Kidney (tissue), 14 donors: ENCODE measurements around the gene POLR3B. TPM values are rescaled to one million over a fixed set of nuclear protein-coding genes. Genes with fewer than 3 reads are reported as not detected.

Source experiments
- DNase-seq, 5 donors: peaks; one replicate each; pipeline ENCODE4 v3.0.0-alpha.2; 2013 to 2020
- FAIRE-seq: peaks from 2 replicates; lab custom pipeline; 2012; peaks lifted over from hg19 to GRCh38; lab: Jason Lieb, UNC
- H3K27ac ChIP-seq, 2 donors: one replicate each; pipeline ENCODE4 v1.7.0; 2013; ENCODE audit warnings: low read depth in 2 of 2, low read length in 2 of 2, inconsistent platforms in 1 of 2
- H3K27me3 ChIP-seq: one replicate; pipeline ENCODE4 v1.7.1; 2013; ENCODE audit warnings: low read length, inconsistent platforms; ENCODE audit not compliant: control insufficient read depth, insufficient read depth
- H3K36me3 ChIP-seq, 3 donors: one replicate each; pipeline versions ENCODE4 v1.7.0 to v1.7.1; 2013; ENCODE audit warnings: low read length in 3 of 3, control low read depth in 1 of 3, inconsistent platforms in 1 of 3; ENCODE audit not compliant: insufficient read depth in 3 of 3, control insufficient read depth in 2 of 3
- H3K4me1 ChIP-seq, 3 donors: one replicate each; pipeline versions ENCODE4 v1.7.0 to v1.7.1; 2013; ENCODE audit warnings: low read length in 3 of 3, inconsistent platforms in 1 of 3, low read depth in 1 of 3; ENCODE audit not compliant: control insufficient read depth in 2 of 3, insufficient read depth in 2 of 3
- H3K4me3 ChIP-seq, 3 donors: one replicate each; pipeline versions ENCODE4 v1.7.0 to v1.8.1; 2013; ENCODE audit warnings: low read length in 3 of 3, control low read depth in 1 of 3, inconsistent platforms in 1 of 3
- H3K9ac ChIP-seq, 3 donors: one replicate each; pipeline versions ENCODE4 v1.7.0 to v1.7.1; 2013; ENCODE audit warnings: low read length in 3 of 3, control low read depth in 1 of 3, inconsistent platforms in 1 of 3
- H3K9me3 ChIP-seq, 3 donors: one replicate each; pipeline versions ENCODE4 v1.7.0 to v1.7.1; 2013; ENCODE audit warnings: low read length in 3 of 3, control low read depth in 1 of 3, inconsistent platforms in 1 of 3; ENCODE audit not compliant: control insufficient read depth in 2 of 3, insufficient read depth in 1 of 3
- intact Hi-C: fragments of 100-400 bp; cut with DNase I; formaldehyde crosslinking; loops from one replicate; pipeline ENCODE4 v1.11.1; 2022
- polyA plus RNA-seq: library from polyadenylated mRNA; stranded (reverse); fragments of 350-450 nt; fragmentation: Illumina TruSeq; extraction: RNeasy Lipid Tissue Mini Kit (QIAGEN cat#74804); gene quantifications from one replicate; pipeline ENCODE4 v1.2.3, GENCODE V29; 2014; ENCODE audit warnings: low read depth, low replicate concordance; ENCODE audit not compliant: insufficient read depth
- total RNA-seq: library from RNA; stranded (reverse); fragmentation: NEBNext Ultra II Directional; extraction: Animal tissue kit (Norgen Biotek cat#: 25700); gene quantifications from one replicate; pipeline ENCODE4 v1.2.1, GENCODE V29; 2021
- TF ChIP-seq, protein P1 (sequence below): IDR thresholded peaks from 3 replicates; pipeline ENCODE4 v1.5.1; 2012; ENCODE audit warnings: mild to moderate bottlenecking, moderate library complexity, borderline replicate concordance; ENCODE audit not compliant: insufficient read depth; ENCODE audit errors: extremely low read depth
- donor health status: control.
- donor health status: control.
- donor health status: control.
- donor health status: control.
- donor health status: control.
- donor health status: DM: yes; HTN: yes; CAD: no.
- donor health status: Normal renal cell carcinoma (clear cell type).

POLR3B gene
- total and polyA plus RNA-seq, 2 donors from 2014 or later = 5.2 to 9.7 TPM

DNA sequence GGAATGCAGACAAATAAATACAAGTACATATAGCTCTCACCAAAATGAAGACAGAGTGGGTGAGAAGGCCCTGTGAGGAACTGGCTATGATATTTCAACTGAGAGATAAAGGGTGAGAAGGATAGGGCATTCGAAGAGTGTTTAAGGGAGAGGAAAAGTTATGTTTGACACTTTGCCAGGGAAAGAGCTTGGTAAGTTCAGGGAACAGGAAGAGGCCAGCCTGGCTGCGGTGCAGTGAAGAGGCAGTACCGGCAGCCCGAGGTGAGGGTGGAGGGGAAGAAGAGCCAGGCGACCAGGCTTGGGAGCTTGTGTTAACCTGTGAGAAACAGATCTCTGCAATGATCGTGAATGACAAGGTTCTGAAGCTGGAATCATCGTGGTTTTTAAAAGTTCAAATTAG, 140.5 kb downstream of the POLR3B start:
- no peak for FAIRE-seq
- Histone ChIP-seq H3K4me3 (no peak overlapping the region), H3K36me3 (peaks cover 0 to 16% (median 4%) of the 10 kb centered on the region in 3 donors), H3K9me3 (no peaks in the 10 kb centered on the region), H3K27ac (no peak overlapping the region), H3K27me3 (no peaks in the 10 kb centered on the region), H3K4me1 (peaks cover 0 to 2% (median 0%) of the 10 kb centered on the region in 3 donors), H3K9ac (no peak overlapping the region)
- intact Hi-C loops = no loop called here
- DNase-seq = no peak
- TF ChIP-seq, protein P1, sequence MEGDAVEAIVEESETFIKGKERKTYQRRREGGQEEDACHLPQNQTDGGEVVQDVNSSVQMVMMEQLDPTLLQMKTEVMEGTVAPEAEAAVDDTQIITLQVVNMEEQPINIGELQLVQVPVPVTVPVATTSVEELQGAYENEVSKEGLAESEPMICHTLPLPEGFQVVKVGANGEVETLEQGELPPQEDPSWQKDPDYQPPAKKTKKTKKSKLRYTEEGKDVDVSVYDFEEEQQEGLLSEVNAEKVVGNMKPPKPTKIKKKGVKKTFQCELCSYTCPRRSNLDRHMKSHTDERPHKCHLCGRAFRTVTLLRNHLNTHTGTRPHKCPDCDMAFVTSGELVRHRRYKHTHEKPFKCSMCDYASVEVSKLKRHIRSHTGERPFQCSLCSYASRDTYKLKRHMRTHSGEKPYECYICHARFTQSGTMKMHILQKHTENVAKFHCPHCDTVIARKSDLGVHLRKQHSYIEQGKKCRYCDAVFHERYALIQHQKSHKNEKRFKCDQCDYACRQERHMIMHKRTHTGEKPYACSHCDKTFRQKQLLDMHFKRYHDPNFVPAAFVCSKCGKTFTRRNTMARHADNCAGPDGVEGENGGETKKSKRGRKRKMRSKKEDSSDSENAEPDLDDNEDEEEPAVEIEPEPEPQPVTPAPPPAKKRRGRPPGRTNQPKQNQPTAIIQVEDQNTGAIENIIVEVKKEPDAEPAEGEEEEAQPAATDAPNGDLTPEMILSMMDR = no peak

DNA sequence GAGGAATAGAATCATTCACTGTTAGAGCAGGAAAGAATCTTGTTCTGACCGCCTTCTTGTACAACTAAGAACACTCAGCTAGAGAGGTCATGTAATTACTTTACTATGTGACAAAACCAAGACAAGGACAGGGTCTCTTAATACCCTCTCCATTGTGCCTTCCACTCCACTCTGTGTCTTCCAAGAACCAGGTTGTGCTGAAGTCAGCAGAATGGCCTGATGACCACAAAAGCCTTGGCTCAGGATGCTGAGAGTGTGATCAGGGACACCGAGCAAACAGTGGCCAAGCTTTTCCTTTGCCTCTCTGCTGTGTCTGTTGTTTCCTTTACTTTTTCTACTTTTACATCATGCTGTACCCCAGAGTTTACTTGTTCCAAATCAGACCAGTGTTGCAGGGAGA, 142.1 kb downstream of the POLR3B start:
- TF ChIP-seq, protein P1 = no peak
- H3K9me3 ChIP-seq = no peaks in the 10 kb centered on the region
- no peak overlapping the region for H3K4me3 ChIP-seq
- no peaks in the 10 kb centered on the region for H3K27me3 ChIP-seq
- H3K27ac ChIP-seq = no peak overlapping the region
- peaks cover 4 to 23% (median 9%) of the 10 kb centered on the region in 3 donors for H3K36me3 ChIP-seq
- H3K4me1 ChIP-seq = no peaks in the 10 kb centered on the region
- no peak for DNase-seq
- no peak for FAIRE-seq
- intact Hi-C loops = no loop called here
- H3K9ac ChIP-seq = no peak overlapping the region

DNA sequence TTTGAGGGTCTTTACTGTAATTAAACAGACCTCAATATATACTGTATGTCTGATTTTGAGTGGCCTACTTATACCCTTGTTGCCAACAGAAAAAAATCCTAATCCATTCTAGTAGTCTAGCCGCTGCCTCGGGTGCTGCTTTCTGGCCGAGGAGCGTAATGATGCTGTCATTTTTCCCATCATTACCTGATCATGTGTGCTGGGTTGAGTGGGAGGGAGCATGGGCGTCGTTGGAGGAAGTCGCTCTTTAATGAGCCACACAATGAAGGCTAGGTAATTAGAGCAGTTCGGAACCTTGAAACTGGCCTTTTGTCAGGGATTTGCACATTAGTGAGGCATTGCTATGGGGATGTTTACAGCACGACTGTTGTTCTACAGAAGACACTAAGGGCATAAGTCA, 149.1 kb downstream of the POLR3B start:
- intact Hi-C loops = no loop called here
- Histone ChIP-seq H3K27me3 (no peaks in the 10 kb centered on the region), H3K9ac (no peak overlapping the region), H3K9me3 (no peaks in the 10 kb centered on the region), H3K36me3 (peaks cover 2 to 14% (median 10%) of the 10 kb centered on the region in 3 donors), H3K27ac (no peak overlapping the region), H3K4me1 (no peaks in the 10 kb centered on the region), H3K4me3 (no peak overlapping the region)
- DNase-seq (no peak), FAIRE-seq (no peak)
- TF ChIP-seq, protein P1 = no peak

DNA sequence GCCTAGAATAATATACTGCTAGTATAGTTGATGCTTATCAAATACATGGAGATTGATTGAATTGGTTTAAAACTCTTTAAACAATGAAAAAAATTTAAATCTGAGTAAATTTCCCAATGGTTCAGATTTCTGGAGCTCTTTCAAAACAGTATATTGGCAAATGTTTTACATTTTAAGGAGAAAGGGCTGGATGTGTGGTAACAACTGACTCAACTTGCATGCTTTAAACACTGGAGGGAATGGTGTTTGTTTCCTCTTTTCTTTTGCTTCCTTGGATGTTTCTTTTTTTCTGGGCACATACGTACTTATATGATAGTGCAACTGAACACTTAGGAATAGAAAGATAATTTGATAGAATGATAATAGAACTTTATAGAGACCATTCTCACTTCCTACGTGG, 151.4 kb downstream of the POLR3B start:
- DNase-seq (no peak), FAIRE-seq (no peak)
- H3K36me3 ChIP-seq = peaks cover 0 to 10% (median 8%) of the 10 kb centered on the region in 3 donors
- H3K4me3 ChIP-seq = no peak overlapping the region
- no peaks in the 10 kb centered on the region for H3K9me3 ChIP-seq
- no peak overlapping the region for H3K27ac ChIP-seq
- TF ChIP-seq, protein P1 = no peak
- H3K4me1 ChIP-seq = no peaks in the 10 kb centered on the region
- no peak overlapping the region for H3K9ac ChIP-seq
- intact Hi-C loops = no loop called here
- no peaks in the 10 kb centered on the region for H3K27me3 ChIP-seq
